Activated CD8-positive, alpha-beta memory T cell treated with anti-CD3 and anti-CD28 coated beads, Interleukin-2, amount 50 U/mL, for 1 hour (primary cell): ENCODE results near the gene C14orf119.

Experiments
- DNase-seq: peaks from one replicate; pipeline ENCODE4 v3.0.0-alpha.2; 2020; ENCODE audit errors: extremely low read depth

Gene C14orf119

GRCh38 chr14:23126548-23127278 lies 31.4 kb downstream of the C14orf119 start:
- DNase-seq, result no peak

GRCh38 chr14:23127861-23128260 lies 32.6 kb downstream of the C14orf119 start:
- DNase-seq, result no peak

DNA sequence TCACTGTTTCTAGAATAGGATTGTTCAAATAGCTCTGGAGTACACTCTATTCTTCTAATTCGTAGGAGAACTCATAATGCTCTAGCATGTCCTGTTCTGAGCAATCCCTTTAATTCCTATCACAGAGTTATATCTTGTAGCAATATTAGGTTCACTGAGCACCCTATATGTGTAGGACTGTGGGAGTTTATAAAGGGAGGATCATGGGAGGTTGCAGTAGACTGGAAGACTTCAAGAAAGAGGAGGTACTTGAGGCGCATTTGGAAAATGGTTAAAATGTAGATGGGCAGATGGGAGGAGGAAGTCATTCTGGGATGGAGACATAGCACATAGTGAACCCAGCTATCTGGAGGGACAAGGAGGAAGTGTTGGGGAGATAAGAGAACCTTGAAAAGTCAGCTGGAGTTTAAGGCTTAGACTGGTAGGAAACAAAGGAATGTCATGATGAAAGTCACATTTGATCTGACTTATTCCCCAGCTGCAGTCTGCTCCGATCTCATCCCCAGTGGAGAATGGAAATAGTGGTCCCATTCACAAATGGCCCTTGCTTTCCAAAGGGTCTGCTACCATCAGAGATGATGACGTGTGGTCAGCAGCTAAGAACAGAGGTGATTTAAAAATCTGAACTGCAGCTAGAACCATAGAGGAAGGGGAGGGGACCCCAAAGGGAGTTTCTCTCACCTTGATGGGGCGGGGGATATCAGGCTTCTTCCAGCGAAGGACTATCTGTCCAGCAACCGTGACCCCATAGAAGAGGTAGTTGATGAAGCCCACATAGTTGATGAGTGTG lies 33.9 kb downstream of the C14orf119 start:
- no peak for DNase-seq

GRCh38 chr14:23129759-23130316 lies 34.5 kb downstream of the C14orf119 start:
- no peak for DNase-seq

DNA sequence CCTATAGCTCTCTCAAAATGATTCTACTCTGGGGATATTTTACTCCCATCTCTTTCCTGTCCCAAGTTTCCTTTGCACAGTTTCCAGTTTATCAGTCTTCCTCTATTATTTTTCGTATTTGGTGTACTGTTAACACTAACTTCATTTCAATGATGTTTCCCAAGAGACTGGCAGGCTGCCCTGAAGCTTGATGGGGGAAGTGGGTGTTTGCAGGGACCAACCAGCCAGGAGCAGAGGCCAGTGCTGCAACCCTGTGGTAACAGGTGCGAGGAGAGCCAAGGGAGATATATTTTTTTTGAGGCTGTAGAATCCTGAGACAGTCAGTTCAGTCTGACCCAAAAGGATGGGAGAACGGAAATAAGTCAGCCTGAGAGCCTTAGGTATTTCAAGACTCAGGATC lies 35.6 kb downstream of the C14orf119 start:
- no peak for DNase-seq

DNA sequence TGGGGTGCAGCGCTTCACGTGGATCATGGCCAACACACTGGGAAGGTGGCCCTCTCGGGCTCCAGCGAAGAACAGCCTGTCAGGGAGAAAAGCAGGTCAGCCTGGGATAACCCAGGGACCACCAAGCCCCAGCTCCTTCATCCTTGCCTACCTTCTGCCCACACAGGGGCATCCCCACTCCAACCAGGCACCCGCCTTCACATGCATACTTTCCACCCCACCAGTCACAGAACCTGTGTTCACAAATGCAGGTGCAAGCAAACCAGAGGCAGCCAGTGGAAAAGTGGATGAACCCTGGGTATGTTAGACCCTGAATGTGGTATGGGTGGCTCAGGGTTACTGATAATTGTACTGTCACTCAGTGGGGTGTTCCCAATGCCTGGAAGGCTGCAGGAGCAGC lies 36.2 kb downstream of the C14orf119 start:
- DNase-seq, result no peak

DNA sequence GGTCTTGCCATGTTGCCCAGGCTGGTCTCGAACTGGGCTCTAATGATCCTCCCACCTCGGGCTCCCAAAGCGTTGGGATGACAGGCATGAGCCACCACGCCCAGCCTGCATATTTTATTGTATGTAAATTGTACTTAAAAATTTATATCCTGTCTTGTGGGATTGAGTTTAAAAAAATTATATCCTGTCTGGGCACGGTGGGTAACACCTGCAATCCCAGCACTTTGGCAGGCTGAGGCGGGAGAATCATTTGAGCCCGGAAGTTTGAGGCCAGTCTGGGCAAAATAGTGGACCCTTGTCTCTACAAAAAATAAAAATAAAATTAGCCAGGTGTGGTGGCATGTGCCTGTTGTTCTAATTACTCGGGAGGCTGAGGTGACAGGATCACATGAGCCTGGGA lies 37.7 kb downstream of the C14orf119 start:
- no peak for DNase-seq

DNA sequence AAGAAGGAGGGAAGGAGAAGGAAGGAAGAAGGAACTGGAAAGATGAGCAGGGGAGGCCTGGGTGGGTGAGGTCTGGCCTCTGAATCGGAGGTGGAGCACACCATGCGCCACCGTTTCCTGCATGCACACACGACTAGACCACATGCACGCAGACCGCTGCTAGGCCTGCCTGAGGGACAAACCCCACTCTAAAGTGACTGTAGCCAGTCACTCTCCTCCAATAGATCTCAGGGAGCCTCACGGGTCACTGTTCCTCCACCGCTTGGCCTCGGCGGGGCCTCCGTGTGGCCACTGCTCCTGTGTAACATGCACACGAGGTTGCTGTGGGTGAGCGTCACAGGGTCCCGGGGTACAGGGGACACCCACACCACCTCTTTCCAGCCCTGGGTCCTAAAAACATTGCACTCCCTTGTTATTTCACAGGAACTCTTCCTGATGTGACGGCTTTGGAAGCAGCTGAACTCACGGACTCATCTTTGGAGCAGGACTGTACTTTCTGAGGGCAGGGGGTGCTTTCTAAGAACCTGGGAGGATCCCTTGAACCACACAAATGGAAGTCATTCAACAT lies 41.3 kb downstream of the C14orf119 start:
- DNase-seq, result no peak

GRCh38 chr14:23137192-23137812 lies 42.0 kb downstream of the C14orf119 start:
- DNase-seq, result no peak

DNA sequence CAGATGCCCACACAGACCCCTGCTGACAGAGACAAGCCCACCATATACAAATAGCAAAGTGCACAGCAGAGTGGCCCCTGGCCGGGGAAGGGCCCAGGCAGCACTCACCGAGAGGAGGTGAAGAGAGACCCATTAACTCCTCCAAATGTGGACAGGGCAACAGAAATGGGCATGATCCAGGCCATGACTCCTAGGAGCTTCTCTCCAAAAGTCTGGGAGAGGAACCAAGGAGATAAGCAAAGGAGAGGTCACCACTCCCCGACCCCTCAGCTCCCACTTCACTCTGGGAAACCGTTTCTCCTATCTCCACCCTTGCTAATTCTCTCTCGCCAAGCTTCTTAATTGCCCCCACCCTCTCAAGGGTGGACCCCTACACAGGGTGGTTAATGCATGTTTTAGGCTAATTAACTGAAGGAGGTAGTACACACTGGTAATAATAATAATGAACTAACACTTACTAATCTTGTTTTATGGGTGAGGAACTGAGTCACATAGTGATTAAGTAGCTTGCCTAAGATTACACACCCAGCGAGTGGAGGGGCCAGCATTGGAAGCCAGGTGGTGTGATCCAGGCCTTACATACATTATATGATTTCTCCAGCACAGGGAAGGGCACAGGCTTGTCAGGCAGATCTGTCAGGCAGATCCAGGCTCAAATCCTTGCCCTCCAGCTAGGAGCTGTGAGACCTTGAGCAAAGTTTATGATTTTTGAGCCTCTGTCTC lies 42.7 kb downstream of the C14orf119 start:
- DNase-seq, result no peak

GRCh38 chr14:23139874-23140273 lies 44.6 kb downstream of the C14orf119 start:
- DNase-seq, result no peak

DNA sequence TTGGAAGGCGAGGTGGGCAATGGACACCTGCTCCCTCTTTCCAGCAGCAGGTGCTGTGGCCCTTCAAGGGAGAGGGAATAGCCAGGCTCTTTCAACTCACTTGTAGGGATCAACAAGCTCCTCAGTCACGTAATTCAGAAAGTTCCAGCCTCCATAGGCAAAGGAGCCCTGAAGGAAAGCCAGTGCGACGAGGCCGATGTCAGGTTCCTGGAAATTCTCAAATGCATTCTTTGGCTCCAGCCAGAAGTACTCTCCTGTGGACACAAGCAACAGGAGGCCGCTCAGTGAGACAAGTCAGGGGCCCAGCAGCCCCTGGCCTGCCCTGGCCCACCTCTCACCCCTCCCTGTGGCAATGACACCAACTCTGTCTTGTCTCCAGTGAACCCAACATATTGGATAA lies 45.1 kb downstream of the C14orf119 start:
- DNase-seq, result no peak

GRCh38 chr14:23141706-23142444 lies 46.6 kb downstream of the C14orf119 start:
- no peak for DNase-seq

DNA sequence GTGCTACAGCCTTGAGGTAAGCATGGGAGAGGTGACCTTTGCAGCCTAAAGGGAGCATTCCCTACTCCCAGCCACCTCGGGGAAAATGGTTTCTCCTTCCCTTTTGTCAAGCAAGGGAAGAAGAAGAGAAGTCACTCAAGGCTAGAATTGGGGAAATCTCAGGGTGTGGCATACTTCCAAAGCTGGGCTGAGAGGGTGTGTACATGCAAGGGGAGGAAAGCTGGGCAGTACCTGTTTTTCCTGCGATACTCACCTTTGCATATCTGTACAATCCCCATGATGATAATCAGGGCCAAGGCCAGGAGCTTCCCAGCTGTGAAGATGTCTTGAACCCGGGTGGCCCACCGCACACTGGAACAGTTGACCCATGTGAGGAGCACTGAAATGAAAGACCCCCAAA lies 47.5 kb downstream of the C14orf119 start:
- DNase-seq, result no peak

DNA sequence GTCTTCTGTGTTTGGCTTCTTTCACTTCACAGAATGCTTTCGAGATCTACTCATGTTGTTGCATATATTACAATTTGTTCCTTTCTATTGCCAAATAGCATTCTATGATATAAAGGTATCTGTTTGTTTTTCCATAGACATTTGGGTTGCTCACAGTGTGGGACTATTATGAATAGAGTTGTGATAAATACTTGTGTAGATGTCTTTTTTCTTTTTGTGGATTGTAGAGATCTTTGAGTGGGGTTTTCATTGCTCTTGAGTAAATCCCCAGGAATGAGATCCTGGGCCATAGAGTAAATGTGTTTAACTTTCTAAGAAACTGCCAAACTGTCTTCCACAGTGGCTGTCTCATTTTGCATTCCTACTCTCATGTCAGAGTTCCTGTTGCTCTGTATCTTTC lies 48.6 kb downstream of the C14orf119 start:
- no peak for DNase-seq

DNA sequence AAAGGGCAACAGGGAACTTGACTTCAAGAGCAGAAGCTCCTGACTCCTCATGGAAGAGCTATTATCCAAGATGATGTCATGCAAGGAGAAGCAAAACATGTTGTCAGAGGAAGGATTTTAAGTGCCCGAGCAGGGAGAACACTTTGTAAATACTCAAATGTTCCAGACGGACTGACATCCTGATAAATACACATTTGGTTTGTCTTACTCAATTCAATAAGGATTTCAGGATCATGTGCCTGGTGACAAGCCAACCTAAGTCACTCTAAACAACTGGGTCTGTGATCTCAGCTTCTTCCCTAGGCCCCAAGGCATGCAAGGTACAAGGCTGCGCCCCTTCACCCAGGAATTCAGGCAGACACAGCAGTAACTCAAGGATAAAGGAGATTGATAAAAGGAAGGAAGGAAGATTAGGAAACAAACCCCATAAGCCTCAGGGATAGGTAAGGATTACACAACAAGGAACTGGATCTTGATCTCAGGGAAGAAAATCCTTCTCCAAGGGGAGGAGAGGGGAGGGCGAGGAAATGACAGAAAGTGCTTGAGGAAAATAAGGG lies 50.6 kb downstream of the C14orf119 start:
- no peak for DNase-seq

- no peak for DNase-seq
Measured at GRCh38 chr14:23146351-23146910, 51.1 kb downstream of the C14orf119 start.

DNA sequence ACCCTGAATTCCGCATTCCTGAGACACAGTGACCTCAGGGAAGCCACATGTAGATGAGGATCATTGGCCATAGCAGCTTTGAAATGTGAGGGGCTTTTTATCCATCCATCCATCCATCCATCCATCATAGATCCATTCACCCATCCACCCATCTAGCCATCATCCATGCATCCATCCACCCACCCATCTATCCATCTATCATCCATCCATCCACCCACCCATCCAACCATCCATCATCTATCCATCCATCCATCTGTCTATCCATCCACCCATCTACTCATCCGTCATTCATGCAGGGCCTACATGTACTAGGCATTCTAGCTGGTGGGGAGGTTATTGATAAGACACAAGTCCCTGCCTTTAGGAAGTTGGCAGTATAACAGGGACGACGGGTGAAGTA lies 51.7 kb downstream of the C14orf119 start:
- DNase-seq, result no peak

GRCh38 chr14:23147676-23148075 lies 52.4 kb downstream of the C14orf119 start:
- no peak for DNase-seq

GRCh38 chr14:23148591-23149249 lies 53.4 kb downstream of the C14orf119 start:
- DNase-seq, result no peak
